K562 (cell line): ENCODE measurements around the gene ARHGEF25. TPM values are rescaled to one million over a fixed set of nuclear protein-coding genes. Genes with fewer than 3 reads are reported as not detected.

Source experiments
- BCOR ChIP-seq: fragments of 450-650 bp; IDR thresholded peaks from 2 replicates; pipeline ENCODE4 v1.6.1; 2016
- CEBPG ChIP-seq, 3 experiments: fragments of 200-800 bp in 1 of 3; sonication (Bioruptor generic) in 1 of 3; sonication (generic) in 1 of 3; formaldehyde crosslinking in 1 of 3; IDR thresholded peaks in 2 of 3; conservative IDR thresholded peaks in 1 of 3; 2 replicates each; pipeline versions ENCODE4 v1.6.1 to v1.8.0; 2016 to 2022; ENCODE audit warnings: missing compliant biosample characterization in 2 of 3, missing genetic modification characterization in 2 of 3, mild to moderate bottlenecking in 1 of 3, missing genetic modification reagents in 1 of 3
- ELF1 ChIP-seq: fragments of 200-800 bp; sonication (Bioruptor generic); IDR thresholded peaks from 2 replicates; pipeline ENCODE4 v1.6.1; 2016; ENCODE audit warnings: missing genetic modification characterization, missing compliant biosample characterization
- GABPA ChIP-seq: fragments of 200-800 bp; sonication (Bioruptor generic); conservative IDR thresholded peaks from 2 replicates; pipeline ENCODE4 v1.6.1; 2016; ENCODE audit warnings: low read depth, missing genetic modification characterization, missing compliant biosample characterization
- HMGN3 ChIP-seq: IDR thresholded peaks from 2 replicates; pipeline ENCODE4 v1.6.1; 2011; ENCODE audit warnings: borderline replicate concordance, low read depth, mild to moderate bottlenecking, mixed read lengths, low read length; ENCODE audit not compliant: insufficient read length; ENCODE audit errors: extremely low read depth
- KAT7 ChIP-seq: sonication (generic); formaldehyde crosslinking; IDR thresholded peaks from 2 replicates; pipeline ENCODE4 v1.8.0; 2022; ENCODE audit warnings: missing genetic modification reagents, mild to moderate bottlenecking, borderline replicate concordance
- LEF1 ChIP-seq: fragments of 450-650 bp; IDR thresholded peaks from 2 replicates; pipeline ENCODE4 v1.6.1; 2016; ENCODE audit warnings: mild to moderate bottlenecking
- NFIX ChIP-seq: fragments of 250-450 bp; sonication (Bioruptor Pico); IDR thresholded peaks from 2 replicates; pipeline ENCODE4 v1.4.0; 2020; ENCODE audit warnings: low read depth, mild to moderate bottlenecking, moderate library complexity
- PHF20 ChIP-seq: fragments of 450-650 bp; IDR thresholded peaks from 2 replicates; pipeline ENCODE4 v1.6.1; 2018; ENCODE audit not compliant: partially characterized antibody
- PHF21A ChIP-seq: fragments of 450-650 bp; IDR thresholded peaks from 2 replicates; pipeline ENCODE4 v1.6.1; 2017; ENCODE audit warnings: low read depth, borderline replicate concordance
- STAG1 ChIP-seq: sonication (generic); formaldehyde crosslinking; IDR thresholded peaks from 2 replicates; pipeline ENCODE4 v1.5.0; 2020; ENCODE audit warnings: missing genetic modification reagents, borderline replicate concordance
- U2AF1 ChIP-seq: fragments of 200-400 bp; formaldehyde crosslinking; optimal IDR thresholded peaks from 2 replicates; pipeline ENCODE3; 2017; ENCODE audit warnings: mild to moderate bottlenecking, low read depth, low read length, moderate library complexity
- XRCC5 ChIP-seq: fragments of 200-400 bp; formaldehyde crosslinking; IDR thresholded peaks from 2 replicates; pipeline ENCODE4 v1.6.1; 2017; ENCODE audit warnings: low read depth, mild to moderate bottlenecking, low read length
- ZNF12 ChIP-seq: sonication (generic); formaldehyde crosslinking; IDR thresholded peaks from 2 replicates; pipeline ENCODE4 v1.4.0; 2020; ENCODE audit warnings: mild to moderate bottlenecking, missing genetic modification reagents
- ZNF197 ChIP-seq: fragments of 200-800 bp; sonication (Bioruptor generic); IDR thresholded peaks from 2 replicates; pipeline ENCODE4 v1.6.1; 2016; ENCODE audit warnings: low read depth, missing genetic modification characterization, missing compliant biosample characterization
- ZNF263 ChIP-seq: sonication (generic); formaldehyde crosslinking; IDR thresholded peaks from 2 replicates; pipeline ENCODE4 v1.8.0; 2022; ENCODE audit warnings: mild to moderate bottlenecking, missing genetic modification reagents, borderline replicate concordance
- ZNF431 ChIP-seq: sonication (generic); formaldehyde crosslinking; IDR thresholded peaks from 2 replicates; pipeline ENCODE4 v1.8.0; 2022; ENCODE audit warnings: mild to moderate bottlenecking, missing genetic modification reagents
- polyA plus RNA-seq, 8 experiments: library from polyadenylated mRNA; depleted of rRNA in 4 of 8; stranded (reverse) in 5 of 8; unstranded in 3 of 8; fragments of >200 nt; fragmentation: Nextera tagmentation in 2 of 8; fragmentation: Illumina TruSeq in 1 of 8; extraction: Ambion mirVana in 2 of 8; extraction: Trizol in 1 of 8; gene quantifications; 2 replicates each; pipeline versions ENCODE4 v1.2.1 to v1.2.3, GENCODE V29; 2011 to 2014; ENCODE audit warnings: inconsistent platforms in 1 of 8, missing spikeins in 1 of 8
- total RNA-seq, 7 experiments: library from RNA; depleted of rRNA in 6 of 7; stranded (reverse); fragments of >200 nt in 6 of 7; fragmentation: Illumina TruSeq in 2 of 7; extraction: Trizol in 2 of 7; gene quantifications; 2 replicates each; pipeline versions ENCODE4 v1.2.1 to v1.2.3, GENCODE V29; 2011 to 2021; ENCODE audit warnings: low replicate concordance in 1 of 7
- TF ChIP-seq, protein P1 (sequence below): fragments of 200-800 bp; sonication (Bioruptor generic); IDR thresholded peaks from 2 replicates; pipeline ENCODE4 v1.6.1; 2017; ENCODE audit warnings: missing genetic modification characterization, missing compliant biosample characterization
- TF ChIP-seq, protein P2 (sequence below): IDR thresholded peaks from 2 replicates; pipeline ENCODE4 v1.6.1; 2011; ENCODE audit not compliant: insufficient read length; ENCODE audit errors: extremely low read depth
- TF ChIP-seq, protein P3 (sequence below): fragments of 450-650 bp; IDR thresholded peaks from 2 replicates; pipeline ENCODE4 v1.6.1; 2016; ENCODE audit warnings: missing biosample characterization, missing genetic modification characterization
- TF ChIP-seq, protein P4 (sequence below): sonication (generic); formaldehyde crosslinking; IDR thresholded peaks from 2 replicates; pipeline ENCODE4 v1.8.1; 2023; ENCODE audit warnings: mild to moderate bottlenecking, missing genetic modification reagents

The ARHGEF25 gene
- total and polyA plus RNA-seq, 9 of the 15 experiments (the other 6 are each of a cell fraction or from before 2014, with no cell fraction given): 0.13 to 17.3 (median 11.6) TPM

DNA sequence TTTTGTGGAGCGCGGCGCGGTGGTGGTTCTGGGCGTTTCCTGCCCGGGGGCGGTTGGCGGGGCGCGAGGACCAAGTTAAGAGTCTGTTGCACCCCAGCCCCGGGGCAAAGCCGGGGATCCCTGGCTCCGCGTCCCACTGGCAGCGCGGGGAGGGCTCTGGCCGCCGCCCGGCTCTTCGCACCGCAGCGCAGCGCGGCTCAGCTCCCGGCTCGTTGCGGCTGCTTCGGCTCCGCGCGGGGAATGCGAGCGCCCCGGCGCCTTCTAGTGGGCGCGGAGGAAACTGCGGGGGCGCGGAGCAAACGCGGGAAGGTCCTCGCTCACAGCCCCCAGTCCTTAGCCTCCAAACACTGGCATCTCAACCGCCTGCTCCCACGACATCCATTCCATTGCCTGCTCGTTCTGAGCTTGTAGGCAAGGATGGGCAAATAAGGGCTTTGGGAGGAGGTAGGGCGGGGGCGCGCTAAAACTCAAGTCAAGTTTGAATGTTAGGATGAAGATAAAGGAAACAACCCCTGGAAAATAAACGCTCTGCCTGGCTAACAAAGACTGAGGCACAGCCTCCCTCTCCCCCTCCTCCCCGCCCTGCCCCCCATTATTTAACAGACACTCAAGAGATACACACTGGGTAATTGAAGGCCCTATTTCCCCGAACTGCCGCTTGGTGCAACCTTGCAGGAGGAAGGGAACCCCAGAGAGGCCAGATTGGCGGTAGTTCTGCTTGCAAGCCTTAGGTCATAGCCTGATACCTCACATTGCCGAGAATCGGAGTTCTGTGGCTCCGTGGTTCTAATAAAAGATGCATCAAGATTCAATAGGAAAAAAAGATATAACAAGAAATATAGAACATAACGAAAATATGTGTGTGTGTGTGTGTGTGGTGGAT is 22.0 kb downstream of the ARHGEF25 start, which contains the start of gene B4GALNT1 (continued):
- TF ChIP-seq CEBPG (CRISPR knock-in tag; IDR thresholded peaks at IDR 0.05): no peak
- TF ChIP-seq CEBPG (tag; conservative IDR thresholded peaks at IDR 0.05 in 1 of 2, IDR thresholded peaks at IDR 0.05 in 1 of 2): no peak
- TF ChIP-seq ZNF197 (CRISPR knock-in tag): no peak
- TF ChIP-seq, protein P1, sequence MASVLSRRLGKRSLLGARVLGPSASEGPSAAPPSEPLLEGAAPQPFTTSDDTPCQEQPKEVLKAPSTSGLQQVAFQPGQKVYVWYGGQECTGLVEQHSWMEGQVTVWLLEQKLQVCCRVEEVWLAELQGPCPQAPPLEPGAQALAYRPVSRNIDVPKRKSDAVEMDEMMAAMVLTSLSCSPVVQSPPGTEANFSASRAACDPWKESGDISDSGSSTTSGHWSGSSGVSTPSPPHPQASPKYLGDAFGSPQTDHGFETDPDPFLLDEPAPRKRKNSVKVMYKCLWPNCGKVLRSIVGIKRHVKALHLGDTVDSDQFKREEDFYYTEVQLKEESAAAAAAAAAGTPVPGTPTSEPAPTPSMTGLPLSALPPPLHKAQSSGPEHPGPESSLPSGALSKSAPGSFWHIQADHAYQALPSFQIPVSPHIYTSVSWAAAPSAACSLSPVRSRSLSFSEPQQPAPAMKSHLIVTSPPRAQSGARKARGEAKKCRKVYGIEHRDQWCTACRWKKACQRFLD (CRISPR knock-in tag): 0 out of 2 replicates have a peak, but pooled peaks have one; percentile 33
- TF ChIP-seq ZNF12: no peak; the same call in 1 of the 2 replicates
- TF ChIP-seq, protein P2, sequence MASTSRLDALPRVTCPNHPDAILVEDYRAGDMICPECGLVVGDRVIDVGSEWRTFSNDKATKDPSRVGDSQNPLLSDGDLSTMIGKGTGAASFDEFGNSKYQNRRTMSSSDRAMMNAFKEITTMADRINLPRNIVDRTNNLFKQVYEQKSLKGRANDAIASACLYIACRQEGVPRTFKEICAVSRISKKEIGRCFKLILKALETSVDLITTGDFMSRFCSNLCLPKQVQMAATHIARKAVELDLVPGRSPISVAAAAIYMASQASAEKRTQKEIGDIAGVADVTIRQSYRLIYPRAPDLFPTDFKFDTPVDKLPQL: no peak
- TF ChIP-seq ZNF431 (CRISPR knock-in tag): 0 out of 2 replicates have a peak, but pooled peaks have one; percentile 45
- no peak for TF ChIP-seq LEF1
- TF ChIP-seq PHF21A: peak; percentile 13; the same call in 1 of the 2 replicates
- TF ChIP-seq U2AF1: peak; percentile 73
- TF ChIP-seq, protein P3, sequence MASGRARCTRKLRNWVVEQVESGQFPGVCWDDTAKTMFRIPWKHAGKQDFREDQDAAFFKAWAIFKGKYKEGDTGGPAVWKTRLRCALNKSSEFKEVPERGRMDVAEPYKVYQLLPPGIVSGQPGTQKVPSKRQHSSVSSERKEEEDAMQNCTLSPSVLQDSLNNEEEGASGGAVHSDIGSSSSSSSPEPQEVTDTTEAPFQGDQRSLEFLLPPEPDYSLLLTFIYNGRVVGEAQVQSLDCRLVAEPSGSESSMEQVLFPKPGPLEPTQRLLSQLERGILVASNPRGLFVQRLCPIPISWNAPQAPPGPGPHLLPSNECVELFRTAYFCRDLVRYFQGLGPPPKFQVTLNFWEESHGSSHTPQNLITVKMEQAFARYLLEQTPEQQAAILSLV (tag): no peak
- TF ChIP-seq XRCC5: peak; percentile 81; the same call in 1 of the 2 replicates
- TF ChIP-seq NFIX: no peak
- peak; percentile 36; the same call in 1 of the 2 replicates for TF ChIP-seq STAG1 (CRISPR knock-in tag)
- no peak for TF ChIP-seq GABPA (tag)
- TF ChIP-seq HMGN3: peak; percentile 78
- TF ChIP-seq ZNF263 (CRISPR knock-in tag): 0 out of 2 replicates have a peak, but pooled peaks have one; percentile 29
- peak; percentile 80 for TF ChIP-seq KAT7
- peak; percentile 27 for TF ChIP-seq PHF20
- TF ChIP-seq, protein P4, sequence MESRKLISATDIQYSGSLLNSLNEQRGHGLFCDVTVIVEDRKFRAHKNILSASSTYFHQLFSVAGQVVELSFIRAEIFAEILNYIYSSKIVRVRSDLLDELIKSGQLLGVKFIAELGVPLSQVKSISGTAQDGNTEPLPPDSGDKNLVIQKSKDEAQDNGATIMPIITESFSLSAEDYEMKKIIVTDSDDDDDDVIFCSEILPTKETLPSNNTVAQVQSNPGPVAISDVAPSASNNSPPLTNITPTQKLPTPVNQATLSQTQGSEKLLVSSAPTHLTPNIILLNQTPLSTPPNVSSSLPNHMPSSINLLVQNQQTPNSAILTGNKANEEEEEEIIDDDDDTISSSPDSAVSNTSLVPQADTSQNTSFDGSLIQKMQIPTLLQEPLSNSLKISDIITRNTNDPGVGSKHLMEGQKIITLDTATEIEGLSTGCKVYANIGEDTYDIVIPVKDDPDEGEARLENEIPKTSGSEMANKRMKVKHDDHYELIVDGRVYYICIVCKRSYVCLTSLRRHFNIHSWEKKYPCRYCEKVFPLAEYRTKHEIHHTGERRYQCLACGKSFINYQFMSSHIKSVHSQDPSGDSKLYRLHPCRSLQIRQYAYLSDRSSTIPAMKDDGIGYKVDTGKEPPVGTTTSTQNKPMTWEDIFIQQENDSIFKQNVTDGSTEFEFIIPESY (CRISPR knock-in tag): 0 out of 2 replicates have a peak, but pooled peaks have one; percentile 22
- TF ChIP-seq BCOR: peak; percentile 45; the same call in 1 of the 2 replicates
- no peak for TF ChIP-seq ELF1 (tag)
